Measurements from ENCODE around the gene NODAL. TPM values are rescaled to one million over a fixed set of nuclear protein-coding genes. Genes with fewer than 3 reads are reported as not detected.

The NODAL gene
- total and polyA plus RNA-seq, 2 experiments from 2014 or later = 11.2 to 28.4 TPM

GRCh38 chr10:70404787-70405036 is 36.8 kb downstream of the NODAL start (continued):
- TF ChIP-seq ZNF462 (CRISPR knock-in tag; IDR thresholded peaks at IDR 0.05) = no peak

- DNase-seq (ENCODE audit: low spot score) (peak; percentile 96), ATAC-seq (peak; percentile 43)
- H3K27me3 Mint-ChIP-seq (ENCODE audit: insufficient read depth, low read depth, poor library complexity) = peaks cover 8% of the 10 kb centered on the region
- Histone ChIP-seq H3F3A (replicated peaks; ENCODE audit: low read depth) (peaks cover 20% of the 10 kb centered on the region; the same call in 1 of the 2 replicates), H3K27ac (ENCODE audit: low read depth) (peak within 1 kb of the TSS; percentile 1; the same call in 1 of the 2 replicates), H3K9me2 (ENCODE audit: insufficient read depth) (no peaks in the 10 kb centered on the region), H3K4me1 (ENCODE audit: insufficient read depth) (peaks cover 22% of the 10 kb centered on the region), H4K20me1 (replicated peaks; ENCODE audit: insufficient read depth) (peaks cover 34% of the 10 kb centered on the region), H2AFZ (peak within 1 kb of the TSS; percentile 83), H3K79me2 (replicated peaks; ENCODE audit: insufficient read depth) (peaks cover 42% of the 10 kb centered on the region), H3K27me3 (ENCODE audit: insufficient read depth) (no peaks in the 10 kb centered on the region), H3K4me2 (peak within 1 kb of the TSS; percentile 100), H3K36me3 (ENCODE audit: insufficient read depth) (no peaks in the 10 kb centered on the region; the same call in 1 of the 2 replicates), H3K4me3 (peak within 1 kb of the TSS; percentile 96)
- peak within 1 kb of the TSS; percentile 97 for H3K4me3 Mint-ChIP-seq
- peaks cover 36% of the 10 kb centered on the region for H3K36me3 Mint-ChIP-seq (ENCODE audit: low read depth)
- peak within 1 kb of the TSS; percentile 93 for H3K27ac Mint-ChIP-seq
- TF ChIP-seq CREB1 (CRISPR knock-in tag; IDR thresholded peaks at IDR 0.05; ENCODE audit: low read depth) = peak; percentile 90
- peak; percentile 41; the same call in 1 of the 2 replicates for TF ChIP-seq ETS1 (IDR thresholded peaks at IDR 0.05)
- TF ChIP-seq POLR2AphosphoS5 (IDR thresholded peaks at IDR 0.05; ENCODE audit: low read depth) = peak; percentile 99
- TF ChIP-seq STAT1 (IDR thresholded peaks at IDR 0.05; ENCODE audit: unreplicated experiment) = no peak
- no peak for TF ChIP-seq NANOG (IDR thresholded peaks at IDR 0.05; ENCODE audit: borderline replicate concordance)
- H3K4me1 Mint-ChIP-seq = peaks cover 33% of the 10 kb centered on the region
- H3K9me3 Mint-ChIP-seq = peaks cover 6% of the 10 kb centered on the region; the same call in 2 of the 3 replicates
These were observed 37.3 kb downstream of the NODAL start, which contains the start of gene EIF4EBP2 for GRCh38 chr10:70404036-70404786. Gene EIF4EBP2 (plus strand): TSS chr10:70404145. CDS start chr10:70404402, 257 bp downstream.

Data from GM23338 (cell line).